KOPT-K1 (cell line): ENCODE measurements around the gene CCDC102A.

Experiments
- H3K27ac ChIP-seq: fragments of 200-600 bp; sonication (generic); 2 replicates; pipeline ENCODE4 v1.5.1; 2016; ENCODE audit warnings: antibody characterized with exemption, mild to moderate bottlenecking, low read depth, low read length; ENCODE audit not compliant: poor library complexity, severe bottlenecking
- H3K36me3 ChIP-seq: fragments of 200-600 bp; sonication (generic); 2 replicates; pipeline ENCODE4 v1.5.1; 2017; ENCODE audit warnings: antibody characterized with exemption, mild to moderate bottlenecking, low read length, moderate library complexity; ENCODE audit not compliant: insufficient read depth
- H3K9me3 ChIP-seq: fragments of 200-600 bp; sonication (generic); 2 replicates; pipeline ENCODE4 v1.5.1; 2017; ENCODE audit warnings: antibody characterized with exemption, low read length, mild to moderate bottlenecking; ENCODE audit not compliant: insufficient read depth, poor library complexity, severe bottlenecking

Gene CCDC102A

GRCh38 chr16:57478396-57479204, 57.8 kb downstream of the CCDC102A start:
- Histone ChIP-seq H3K36me3 (peaks cover 5% of the 10 kb centered on the region; the same call in 1 of the 2 replicates), H3K27ac (no peak overlapping the region), H3K9me3 (no peaks in the 10 kb centered on the region)

GRCh38 chr16:57477531-57478202, 58.7 kb downstream of the CCDC102A start:
- Histone ChIP-seq H3K36me3 (peaks cover 14% of the 10 kb centered on the region; the same call in 1 of the 2 replicates), H3K27ac (no peak overlapping the region)

GRCh38 chr16:57476546-57477410, 59.6 kb downstream of the CCDC102A start:
- H3K36me3 ChIP-seq: peaks cover 23% of the 10 kb centered on the region
- peak overlapping the region; percentile 48 for H3K27ac ChIP-seq
- no peaks in the 10 kb centered on the region for H3K9me3 ChIP-seq

More at GRCh38 chr16:57477531-57478202, 58.7 kb downstream of the CCDC102A start:
- H3K9me3 ChIP-seq: no peaks in the 10 kb centered on the region

- H3K27ac ChIP-seq: peak overlapping the region; percentile 48
- H3K36me3 ChIP-seq: peaks cover 33% of the 10 kb centered on the region
- H3K9me3 ChIP-seq: no peaks in the 10 kb centered on the region
Observed at GRCh38 chr16:57475711-57476339, 60.5 kb downstream of the CCDC102A start.

GRCh38 chr16:57474671-57475661, 61.4 kb downstream of the CCDC102A start:
- H3K27ac ChIP-seq: peak overlapping the region; percentile 48

GRCh38 chr16:57473906-57474305, 62.5 kb downstream of the CCDC102A start:
- Histone ChIP-seq H3K36me3 (peaks cover 52% of the 10 kb centered on the region), H3K9me3 (no peaks in the 10 kb centered on the region), H3K27ac (no peak overlapping the region)

More at GRCh38 chr16:57474671-57475661, 61.4 kb downstream of the CCDC102A start:
- Histone ChIP-seq H3K36me3 (peaks cover 41% of the 10 kb centered on the region), H3K9me3 (no peaks in the 10 kb centered on the region)

GRCh38 chr16:57473176-57473840, 63.1 kb downstream of the CCDC102A start:
- Histone ChIP-seq H3K9me3 (no peaks in the 10 kb centered on the region), H3K36me3 (peaks cover 58% of the 10 kb centered on the region), H3K27ac (no peak overlapping the region)

GRCh38 chr16:57472665-57473060, 63.7 kb downstream of the CCDC102A start:
- no peak overlapping the region for H3K27ac ChIP-seq
- peaks cover 64% of the 10 kb centered on the region for H3K36me3 ChIP-seq

GRCh38 chr16:57471852-57472664, 64.3 kb downstream of the CCDC102A start:
- no peak overlapping the region for H3K27ac ChIP-seq

More at GRCh38 chr16:57472665-57473060, 63.7 kb downstream of the CCDC102A start:
- H3K9me3 ChIP-seq: no peaks in the 10 kb centered on the region

GRCh38 chr16:57471209-57471608, 65.2 kb downstream of the CCDC102A start:
- Histone ChIP-seq H3K9me3 (no peaks in the 10 kb centered on the region), H3K36me3 (peaks cover 79% of the 10 kb centered on the region), H3K27ac (no peak overlapping the region)

More at GRCh38 chr16:57471852-57472664, 64.3 kb downstream of the CCDC102A start:
- no peaks in the 10 kb centered on the region for H3K9me3 ChIP-seq
- H3K36me3 ChIP-seq: peaks cover 70% of the 10 kb centered on the region

- no peaks in the 10 kb centered on the region for H3K9me3 ChIP-seq
- H3K27ac ChIP-seq: no peak overlapping the region
- peaks cover 84% of the 10 kb centered on the region for H3K36me3 ChIP-seq
Observed at GRCh38 chr16:57470711-57471110, 65.7 kb downstream of the CCDC102A start.

- peaks cover 91% of the 10 kb centered on the region for H3K36me3 ChIP-seq
Observed at GRCh38 chr16:57469917-57470470, 66.4 kb downstream of the CCDC102A start.

More at GRCh38 chr16:57469917-57470470, 66.4 kb downstream of the CCDC102A start:
- Histone ChIP-seq H3K9me3 (no peaks in the 10 kb centered on the region), H3K27ac (no peak overlapping the region)
